ENCODE data around the gene CAMTA1.

DNA sequence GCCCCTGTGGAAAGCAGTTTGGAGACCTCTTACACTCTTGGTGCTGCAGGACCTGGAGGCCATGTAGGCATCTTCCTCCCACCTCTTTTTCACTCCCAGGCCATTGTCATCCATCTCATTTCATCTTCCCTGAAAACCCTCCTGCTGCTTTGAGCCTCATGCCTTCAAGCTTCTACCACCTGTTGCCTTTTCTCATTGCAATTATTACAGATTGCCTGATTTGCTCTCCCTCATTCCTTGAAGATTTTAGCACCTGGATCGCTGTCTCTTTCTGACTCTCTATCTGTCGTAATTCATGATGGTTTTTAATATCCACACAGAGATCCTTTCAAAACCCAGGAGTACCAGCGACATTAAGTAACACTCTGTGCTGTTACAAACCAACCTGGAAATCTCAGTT, 350.2 kb downstream of the CAMTA1 start:
- TF ChIP-seq, protein P1, sequence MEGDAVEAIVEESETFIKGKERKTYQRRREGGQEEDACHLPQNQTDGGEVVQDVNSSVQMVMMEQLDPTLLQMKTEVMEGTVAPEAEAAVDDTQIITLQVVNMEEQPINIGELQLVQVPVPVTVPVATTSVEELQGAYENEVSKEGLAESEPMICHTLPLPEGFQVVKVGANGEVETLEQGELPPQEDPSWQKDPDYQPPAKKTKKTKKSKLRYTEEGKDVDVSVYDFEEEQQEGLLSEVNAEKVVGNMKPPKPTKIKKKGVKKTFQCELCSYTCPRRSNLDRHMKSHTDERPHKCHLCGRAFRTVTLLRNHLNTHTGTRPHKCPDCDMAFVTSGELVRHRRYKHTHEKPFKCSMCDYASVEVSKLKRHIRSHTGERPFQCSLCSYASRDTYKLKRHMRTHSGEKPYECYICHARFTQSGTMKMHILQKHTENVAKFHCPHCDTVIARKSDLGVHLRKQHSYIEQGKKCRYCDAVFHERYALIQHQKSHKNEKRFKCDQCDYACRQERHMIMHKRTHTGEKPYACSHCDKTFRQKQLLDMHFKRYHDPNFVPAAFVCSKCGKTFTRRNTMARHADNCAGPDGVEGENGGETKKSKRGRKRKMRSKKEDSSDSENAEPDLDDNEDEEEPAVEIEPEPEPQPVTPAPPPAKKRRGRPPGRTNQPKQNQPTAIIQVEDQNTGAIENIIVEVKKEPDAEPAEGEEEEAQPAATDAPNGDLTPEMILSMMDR (IDR thresholded peaks at IDR 0.05; ENCODE audit: borderline replicate concordance, extremely low read depth, low read length, poor library complexity, severe bottlenecking), result no peak
- TF ChIP-seq EZH2 (IDR thresholded peaks at IDR 0.05; ENCODE audit: borderline replicate concordance, low read depth, low read length, severe bottlenecking), result no peak

Data from DND-41 (cell line).